ENCODE data around the gene PACSIN1. TPM values are rescaled to one million over a fixed set of nuclear protein-coding genes. Genes with fewer than 3 reads are reported as not detected.

Gene PACSIN1
- total RNA-seq, 1 donor from 2014 or later: not detected

GRCh38 chr6:34537922-34538550 is 72.2 kb downstream of the PACSIN1 start:
- no peaks in the 10 kb centered on the region for H3K36me3 Mint-ChIP-seq (ENCODE audit: unreplicated experiment)
- no peak overlapping the region for H3K4me3 Mint-ChIP-seq (ENCODE audit: unreplicated experiment)
- H3K27ac Mint-ChIP-seq (ENCODE audit: unreplicated experiment): no peak overlapping the region
- TF ChIP-seq CTCF (IDR thresholded peaks at IDR 0.05): no peak
- no peaks in the 10 kb centered on the region for H3K27me3 Mint-ChIP-seq (ENCODE audit: unreplicated experiment)
- peaks cover 4% of the 10 kb centered on the region for H3K4me1 Mint-ChIP-seq (ENCODE audit: unreplicated experiment)
- no peak for DNase-seq (ENCODE audit: extremely low spot score, unreplicated experiment)
- no peaks in the 10 kb centered on the region for H3K9me3 Mint-ChIP-seq (ENCODE audit: unreplicated experiment)

GRCh38 chr6:34538581-34538980 is 72.7 kb downstream of the PACSIN1 start:
- no peak overlapping the region for H3K4me3 Mint-ChIP-seq (ENCODE audit: unreplicated experiment)
- no peak overlapping the region for H3K27ac Mint-ChIP-seq (ENCODE audit: unreplicated experiment)
- no peaks in the 10 kb centered on the region for H3K27me3 Mint-ChIP-seq (ENCODE audit: unreplicated experiment)
- TF ChIP-seq CTCF (IDR thresholded peaks at IDR 0.05): no peak
- H3K36me3 Mint-ChIP-seq (ENCODE audit: unreplicated experiment): no peaks in the 10 kb centered on the region
- H3K4me1 Mint-ChIP-seq (ENCODE audit: unreplicated experiment): peaks cover 7% of the 10 kb centered on the region
- H3K9me3 Mint-ChIP-seq (ENCODE audit: unreplicated experiment): no peaks in the 10 kb centered on the region
- no peak for DNase-seq (ENCODE audit: extremely low spot score, unreplicated experiment)

GRCh38 chr6:34539181-34539580 is 73.3 kb downstream of the PACSIN1 start:
- Mint-ChIP-seq H3K27me3 (ENCODE audit: unreplicated experiment) (no peaks in the 10 kb centered on the region), H3K9me3 (ENCODE audit: unreplicated experiment) (no peaks in the 10 kb centered on the region), H3K4me1 (ENCODE audit: unreplicated experiment) (peaks cover 8% of the 10 kb centered on the region), H3K36me3 (ENCODE audit: unreplicated experiment) (no peaks in the 10 kb centered on the region), H3K27ac (ENCODE audit: unreplicated experiment) (no peak overlapping the region), H3K4me3 (ENCODE audit: unreplicated experiment) (no peak overlapping the region)
- no peak for TF ChIP-seq CTCF (IDR thresholded peaks at IDR 0.05)
- no peak for DNase-seq (ENCODE audit: extremely low spot score, unreplicated experiment)

GRCh38 chr6:34540222-34540621 is 74.3 kb downstream of the PACSIN1 start:
- H3K4me3 Mint-ChIP-seq (ENCODE audit: unreplicated experiment): no peak overlapping the region
- no peaks in the 10 kb centered on the region for H3K27me3 Mint-ChIP-seq (ENCODE audit: unreplicated experiment)
- no peak for DNase-seq (ENCODE audit: extremely low spot score, unreplicated experiment)
- no peak overlapping the region for H3K27ac Mint-ChIP-seq (ENCODE audit: unreplicated experiment)
- H3K9me3 Mint-ChIP-seq (ENCODE audit: unreplicated experiment): no peaks in the 10 kb centered on the region
- no peaks in the 10 kb centered on the region for H3K36me3 Mint-ChIP-seq (ENCODE audit: unreplicated experiment)
- no peak for TF ChIP-seq CTCF (IDR thresholded peaks at IDR 0.05)
- peaks cover 8% of the 10 kb centered on the region for H3K4me1 Mint-ChIP-seq (ENCODE audit: unreplicated experiment)

- no peaks in the 10 kb centered on the region for H3K27me3 Mint-ChIP-seq (ENCODE audit: unreplicated experiment)
These were observed 75.0 kb downstream of the PACSIN1 start for GRCh38 chr6:34540841-34541240.

More at GRCh38 chr6:34540841-34541240, 75.0 kb downstream of the PACSIN1 start:
- Mint-ChIP-seq H3K4me3 (ENCODE audit: unreplicated experiment) (no peak overlapping the region), H3K27ac (ENCODE audit: unreplicated experiment) (no peak overlapping the region), H3K4me1 (ENCODE audit: unreplicated experiment) (peaks cover 8% of the 10 kb centered on the region), H3K36me3 (ENCODE audit: unreplicated experiment) (no peaks in the 10 kb centered on the region), H3K9me3 (ENCODE audit: unreplicated experiment) (no peaks in the 10 kb centered on the region)
- no peak for DNase-seq (ENCODE audit: extremely low spot score, unreplicated experiment)
- TF ChIP-seq CTCF (IDR thresholded peaks at IDR 0.05): no peak
